Endodermal cell (in vitro differentiated cells): ENCODE data around the gene XRN2. TPM values are rescaled to one million over a fixed set of nuclear protein-coding genes. Genes with fewer than 3 reads are reported as not detected.

ENCODE experiments used
- DNase-seq: peaks from one replicate; pipeline ENCODE4 v3.0.0-alpha.2; 2017
- H3K27ac ChIP-seq: 2 replicates; pipeline ENCODE4 v1.5.1; 2013; ENCODE audit warnings: mild to moderate bottlenecking, low read depth, low read length, moderate library complexity
- H3K27me3 ChIP-seq: 2 replicates; pipeline ENCODE4 v1.6.1; 2013; ENCODE audit warnings: mild to moderate bottlenecking, low read length, moderate library complexity; ENCODE audit not compliant: insufficient read depth, control insufficient read depth, poor library complexity, severe bottlenecking
- H3K36me3 ChIP-seq: 2 replicates; pipeline ENCODE4 v1.7.0; 2013; ENCODE audit warnings: mild to moderate bottlenecking, low read length, moderate library complexity; ENCODE audit not compliant: control insufficient read depth, insufficient read depth
- H3K4me1 ChIP-seq: one replicate; pipeline ENCODE4 v1.7.0; 2013; ENCODE audit warnings: low read length; ENCODE audit not compliant: control insufficient read depth, insufficient read depth
- H3K4me3 ChIP-seq: 2 replicates; pipeline ENCODE4 v1.5.1; 2013; ENCODE audit warnings: mild to moderate bottlenecking, low read length, moderate library complexity
- H3K9ac ChIP-seq: 2 replicates; pipeline ENCODE4 v1.6.1; 2013; ENCODE audit warnings: mild to moderate bottlenecking, low read length, moderate library complexity; ENCODE audit not compliant: poor library complexity, severe bottlenecking; ENCODE audit errors: extremely low read depth
- H3K9me3 ChIP-seq: 2 replicates; pipeline ENCODE4 v1.6.1; 2013; ENCODE audit warnings: mild to moderate bottlenecking, low read length, moderate library complexity; ENCODE audit not compliant: control insufficient read depth
- H3K27ac Mint-ChIP-seq: 2 replicates; pipeline ENCODE4 v1.8.0; 2020; ENCODE audit warnings: mixed read lengths
- H3K27me3 Mint-ChIP-seq: 2 replicates; pipeline ENCODE4 v1.8.0; 2021; ENCODE audit warnings: mild to moderate bottlenecking, mixed read lengths; ENCODE audit not compliant: insufficient read depth
- H3K36me3 Mint-ChIP-seq: 2 replicates; pipeline ENCODE4 v1.8.0; 2020; ENCODE audit warnings: low read depth, mixed read lengths
- H3K4me1 Mint-ChIP-seq: 2 replicates; pipeline ENCODE4 v1.8.0; 2020; ENCODE audit warnings: mixed read lengths
- H3K4me3 Mint-ChIP-seq: 2 replicates; pipeline ENCODE4 v1.8.0; 2020; ENCODE audit warnings: mild to moderate bottlenecking, moderate library complexity, mixed read lengths
- H3K9me3 Mint-ChIP-seq: 2 replicates; pipeline ENCODE4 v1.8.0; 2020; ENCODE audit warnings: mild to moderate bottlenecking, mixed read lengths
- CTCF ChIP-seq: fragments of 200-600 bp; sonication (generic); conservative IDR thresholded peaks from 2 replicates; pipeline ENCODE4 v1.5.0; 2021; ENCODE audit warnings: antibody characterized with exemption, mild to moderate bottlenecking
- WGBS, 2 experiments: methylation state at CpG; one replicate each; pipeline versions ENCODE4 v1.1.5 to v1.1.7; 2013; ENCODE audit warnings: missing lambda C conversion rate in 2 of 2, mixed read lengths in 1 of 2; ENCODE audit not compliant: insufficient coverage in 1 of 2, insufficient read length in 1 of 2; 5-methylcytosine and 5-hydroxymethylcytosine counted together
- total RNA-seq, 2 donors: library from RNA; stranded (reverse); fragmentation: NEBNext Ultra II Directional in 1 of 2; extraction: Animal tissue kit (Norgen Biotek cat#: 25700) in 1 of 2; gene quantifications; 2 replicates in 1 of 2; 3 replicates in 1 of 2; pipeline ENCODE4 v1.2.1, GENCODE V29; 2021

The XRN2 gene
- total RNA-seq, 2 donors from 2014 or later: 91.5 to 101 TPM

- no peaks in the 10 kb centered on the region for H3K9me3 ChIP-seq
- no peaks in the 10 kb centered on the region for H3K9me3 Mint-ChIP-seq
- H3K4me3 ChIP-seq: no peak overlapping the region
- no peak overlapping the region for H3K27ac ChIP-seq
- no peaks in the 10 kb centered on the region for H3K36me3 Mint-ChIP-seq
- H3K27ac Mint-ChIP-seq: no peak overlapping the region
- no peak overlapping the region for H3K4me3 Mint-ChIP-seq
- peaks cover 2% of the 10 kb centered on the region for H3K4me1 Mint-ChIP-seq
- H3K27me3 ChIP-seq: peaks cover 100% of the 10 kb centered on the region
- 1 to 2% methylated on average over 23 to 116 of the region's 116 CpGs for WGBS, 2 experiments
- peaks cover 91% of the 10 kb centered on the region for H3K27me3 Mint-ChIP-seq
- no peaks in the 10 kb centered on the region for H3K36me3 ChIP-seq
- peak; percentile 76 for DNase-seq
- TF ChIP-seq CTCF: no peak
- H3K9ac ChIP-seq: no peak overlapping the region
- H3K4me1 ChIP-seq: no peaks in the 10 kb centered on the region
Observed at GRCh38 chr20:21396599-21397340, 93.6 kb downstream of the XRN2 start.

DNA sequence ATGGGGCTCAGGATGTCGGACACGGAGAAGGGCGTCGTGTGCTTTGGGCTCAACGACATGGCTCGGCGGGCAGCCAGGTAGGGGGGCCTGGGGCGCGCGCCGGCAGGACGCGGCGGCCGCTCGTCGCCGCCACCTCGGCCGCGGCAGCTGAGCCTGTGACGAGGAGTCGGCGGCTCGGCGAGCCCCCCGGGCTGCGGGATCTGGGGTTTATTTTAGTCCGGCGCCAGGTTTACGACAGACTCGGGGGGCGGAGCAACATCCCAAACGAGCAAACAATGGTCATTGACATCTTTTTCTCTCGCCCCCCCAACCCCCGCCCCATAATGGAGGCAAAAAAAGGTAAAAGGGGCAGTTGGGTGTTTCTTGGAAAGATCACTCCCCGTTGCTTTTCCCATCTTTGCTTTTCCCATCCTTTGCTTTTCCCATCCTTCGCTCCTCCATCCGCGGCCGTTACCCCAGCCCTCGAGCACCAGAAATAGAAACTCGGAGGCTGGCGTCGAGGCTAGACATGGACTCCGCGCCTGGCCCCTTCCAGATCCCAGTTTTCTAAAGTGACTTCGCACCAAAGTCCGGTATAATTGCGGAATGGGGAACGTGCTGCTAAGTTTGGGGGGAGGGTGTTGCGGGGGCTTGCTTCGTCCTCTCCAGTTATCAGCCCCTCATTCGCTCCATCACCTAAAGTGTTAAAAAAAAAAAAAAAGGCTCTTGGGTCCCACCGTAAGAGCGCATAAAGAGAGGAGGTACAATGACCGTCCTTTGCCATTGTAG, 94.4 kb downstream of the XRN2 start, which contains the start of gene NKX2-4:
Gene NKX2-4 (minus strand): TSS at position 186 of the 768 bp plus-strand sequence. CDS start 127 bp downstream, at position 59.
- no peak within 1 kb of the TSS for H3K27ac ChIP-seq
- H3K9me3 ChIP-seq: no peaks in the 10 kb centered on the region
- H3K27me3 ChIP-seq: peaks cover 100% of the 10 kb centered on the region
- Mint-ChIP-seq H3K4me1 (no peaks in the 10 kb centered on the region), H3K36me3 (no peaks in the 10 kb centered on the region), H3K27me3 (peaks cover 89% of the 10 kb centered on the region), H3K27ac (no peak within 1 kb of the TSS), H3K4me3 (peak within 1 kb of the TSS; percentile 42), H3K9me3 (no peaks in the 10 kb centered on the region)
- peak; percentile 67 for DNase-seq
- no peaks in the 10 kb centered on the region for H3K4me1 ChIP-seq
- no peak within 1 kb of the TSS for H3K9ac ChIP-seq
- TF ChIP-seq CTCF: no peak
- no peak within 1 kb of the TSS for H3K4me3 ChIP-seq
- 1 to 4% methylated on average over 17 to 54 of the region's 57 CpGs for WGBS, 2 experiments
- H3K36me3 ChIP-seq: no peaks in the 10 kb centered on the region

- H3K4me1 ChIP-seq: no peaks in the 10 kb centered on the region
- H3K9ac ChIP-seq: no peak overlapping the region
- Mint-ChIP-seq H3K4me1 (no peaks in the 10 kb centered on the region), H3K9me3 (no peaks in the 10 kb centered on the region), H3K4me3 (peak overlapping the region; percentile 42), H3K36me3 (no peaks in the 10 kb centered on the region), H3K27me3 (peaks cover 85% of the 10 kb centered on the region), H3K27ac (no peak overlapping the region)
- DNase-seq: no peak
- TF ChIP-seq CTCF: no peak
- peaks cover 98% of the 10 kb centered on the region for H3K27me3 ChIP-seq
- 20 to 39% methylated on average over 2 to 9 of the region's 10 CpGs for WGBS, 2 experiments
- no peak overlapping the region for H3K4me3 ChIP-seq
- H3K9me3 ChIP-seq: no peaks in the 10 kb centered on the region
- no peaks in the 10 kb centered on the region for H3K36me3 ChIP-seq
- H3K27ac ChIP-seq: no peak overlapping the region
Observed at GRCh38 chr20:21398109-21399004, 95.2 kb downstream of the XRN2 start.
